Measurements from ENCODE around the gene TRAFD1.

The TRAFD1 gene

GRCh38 chr12:112111931-112112330 is 13.4 kb upstream of the TRAFD1 start:
- no peak for TF ChIP-seq CTCF (IDR thresholded peaks at IDR 0.05; ENCODE audit: extremely low read depth, missing control alignments)
- DNase-seq (ENCODE audit: low spot score): no peak

- no peak for TF ChIP-seq CTCF (IDR thresholded peaks at IDR 0.05; ENCODE audit: extremely low read depth, missing control alignments)
- no peak for DNase-seq (ENCODE audit: low spot score)
These were observed 12.8 kb upstream of the TRAFD1 start for GRCh38 chr12:112112409-112113133.

- no peak for DNase-seq (ENCODE audit: low spot score)
- TF ChIP-seq CTCF (IDR thresholded peaks at IDR 0.05; ENCODE audit: extremely low read depth, missing control alignments): no peak
These were observed 9.9 kb upstream of the TRAFD1 start for GRCh38 chr12:112115259-112116045.

- no peak for TF ChIP-seq CTCF (IDR thresholded peaks at IDR 0.05; ENCODE audit: extremely low read depth, missing control alignments)
- peak; percentile 32 for DNase-seq (ENCODE audit: low spot score)
These were observed 8.9 kb upstream of the TRAFD1 start for GRCh38 chr12:112116232-112117060.

GRCh38 chr12:112117685-112118084 is 7.7 kb upstream of the TRAFD1 start:
- DNase-seq (ENCODE audit: low spot score): no peak
- TF ChIP-seq CTCF (IDR thresholded peaks at IDR 0.05; ENCODE audit: extremely low read depth, missing control alignments): no peak

- TF ChIP-seq CTCF (IDR thresholded peaks at IDR 0.05; ENCODE audit: extremely low read depth, missing control alignments): no peak
- DNase-seq (ENCODE audit: low spot score): no peak
These were observed 3.4 kb upstream of the TRAFD1 start for GRCh38 chr12:112121780-112122565.

All from GM20000 (cell line).